Sigmoid colon (tissue), 7 donors: ENCODE measurements around the gene VPS13C. TPM values are rescaled to one million over a fixed set of nuclear protein-coding genes. Genes with fewer than 3 reads are reported as not detected.

Source experiments
- DNase-seq: peaks from one replicate; pipeline ENCODE4 v3.0.0-alpha.2; 2019
- H3K27ac ChIP-seq, 4 donors: fragments of 200-600 bp; sonication (generic); one replicate each; pipeline ENCODE4 v1.5.1; 2016 to 2019; ENCODE audit warnings: mild to moderate bottlenecking in 1 of 4
- H3K27me3 ChIP-seq, 3 donors: fragments of 200-600 bp; sonication (generic); one replicate each; pipeline ENCODE4 v1.5.1; 2019; ENCODE audit warnings: mild to moderate bottlenecking in 1 of 3
- H3K36me3 ChIP-seq, 4 donors: fragments of 200-600 bp; sonication (generic); one replicate each; pipeline ENCODE4 v1.5.1; 2016 to 2019
- H3K4me1 ChIP-seq, 4 donors: fragments of 200-600 bp; sonication (generic); one replicate each; pipeline ENCODE4 v1.5.1; 2017 to 2019
- H3K4me3 ChIP-seq, 4 donors: fragments of 200-600 bp; sonication (generic); one replicate each; pipeline ENCODE4 v1.5.1; 2017 to 2019; ENCODE audit warnings: mild to moderate bottlenecking in 2 of 4, moderate library complexity in 1 of 4
- H3K9me3 ChIP-seq, 4 donors: fragments of 200-600 bp in 3 of 4; sonication (generic) in 3 of 4; one replicate each; pipeline versions ENCODE4 v1.5.1 to v1.6.1; 2013 to 2019
- EP300 ChIP-seq, 4 donors: sonication (generic); formaldehyde crosslinking; IDR thresholded peaks; one replicate each; pipeline ENCODE4 v1.6.1; 2017; ENCODE audit warnings: antibody characterized with exemption in 4 of 4
- POLR2A ChIP-seq, 2 donors: fragments of 450-650 bp; IDR thresholded peaks; one replicate each; pipeline ENCODE4 v1.6.1; 2016; ENCODE audit warnings: antibody characterized with exemption in 2 of 2, mild to moderate bottlenecking in 2 of 2, moderate library complexity in 2 of 2
- POLR2AphosphoS5 ChIP-seq, 4 donors: sonication (generic); formaldehyde crosslinking; IDR thresholded peaks; one replicate each; pipeline ENCODE4 v1.6.1; 2017; ENCODE audit warnings: antibody characterized with exemption in 4 of 4
- WGBS, 2 donors: extraction: QIAGEN DNeasy Blood & Tissue Kit; methylation state at CpG; one replicate each; pipeline ENCODE4 v1.1.7; 2013; 5-methylcytosine and 5-hydroxymethylcytosine counted together
- intact Hi-C: fragments of 100-400 bp; cut with DNase I; formaldehyde crosslinking; loops from one replicate; pipeline ENCODE4 v1.15.1; 2023
- polyA plus RNA-seq, 3 donors: library from polyadenylated mRNA; stranded (reverse); fragments of 200-250 nt; gene quantifications; one replicate each; pipeline ENCODE4 v1.2.3, GENCODE V29; 2013
- total RNA-seq, 4 donors: library from RNA; depleted of rRNA; stranded (reverse); fragments of >200 nt; gene quantifications; one replicate each; pipeline ENCODE4 v1.1.0, GENCODE V29; 2016
- TF ChIP-seq, protein P1 (sequence below), 4 experiments: fragments of 450-650 bp in 3 of 4; fragments of 200-600 bp in 1 of 4; IDR thresholded peaks; one replicate each; pipeline ENCODE4 v1.5.1; 2016 to 2019; ENCODE audit warnings: antibody characterized with exemption in 4 of 4, mild to moderate bottlenecking in 3 of 4, moderate library complexity in 2 of 4
- donor health status: healthy with polysubstance abuse.
- donor health status: Bipolar disorder and iron deficiency.
- donor health status: healthy.

VPS13C gene
- total and polyA plus RNA-seq, 7 donors, result 2.1 to 112 (median 71.5) TPM

DNA sequence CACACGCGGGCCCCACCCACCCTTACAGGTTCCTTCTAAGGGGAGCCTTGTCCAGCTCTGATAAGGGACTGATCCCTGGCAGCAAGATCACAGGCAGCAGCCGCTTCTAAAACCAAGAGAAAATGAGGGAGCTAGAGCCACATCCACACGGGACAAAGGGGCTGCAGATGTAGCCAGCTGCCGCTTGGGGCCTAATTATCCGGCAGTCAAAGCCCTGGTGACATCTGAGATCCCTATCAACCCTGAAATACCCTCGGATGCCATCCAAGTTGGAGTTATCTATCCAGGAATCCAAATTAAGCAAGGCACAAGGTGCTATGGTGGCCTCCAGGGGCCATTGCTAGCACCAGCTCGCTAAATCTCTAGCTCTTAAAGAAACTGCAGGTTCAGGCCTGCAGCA is 248.3 kb downstream of the VPS13C start:
- WGBS, 2 donors, result 89 to 90% methylated on average over 8 of the region's 8 CpGs
- H3K36me3 ChIP-seq, result no peaks in the 10 kb centered on the region
- H3K4me1 ChIP-seq, result no peaks in the 10 kb centered on the region
- intact Hi-C loops, result no loop called here
- H3K27ac ChIP-seq, result no peak overlapping the region
- no peaks in the 10 kb centered on the region for H3K9me3 ChIP-seq
- no peaks in the 10 kb centered on the region for H3K27me3 ChIP-seq
- H3K4me3 ChIP-seq, result no peak overlapping the region
- no peak for DNase-seq
- no peak for TF ChIP-seq POLR2AphosphoS5 (IDR thresholded peaks at IDR 0.05)
- TF ChIP-seq EP300 (IDR thresholded peaks at IDR 0.05), result no peak
- TF ChIP-seq, protein P1, sequence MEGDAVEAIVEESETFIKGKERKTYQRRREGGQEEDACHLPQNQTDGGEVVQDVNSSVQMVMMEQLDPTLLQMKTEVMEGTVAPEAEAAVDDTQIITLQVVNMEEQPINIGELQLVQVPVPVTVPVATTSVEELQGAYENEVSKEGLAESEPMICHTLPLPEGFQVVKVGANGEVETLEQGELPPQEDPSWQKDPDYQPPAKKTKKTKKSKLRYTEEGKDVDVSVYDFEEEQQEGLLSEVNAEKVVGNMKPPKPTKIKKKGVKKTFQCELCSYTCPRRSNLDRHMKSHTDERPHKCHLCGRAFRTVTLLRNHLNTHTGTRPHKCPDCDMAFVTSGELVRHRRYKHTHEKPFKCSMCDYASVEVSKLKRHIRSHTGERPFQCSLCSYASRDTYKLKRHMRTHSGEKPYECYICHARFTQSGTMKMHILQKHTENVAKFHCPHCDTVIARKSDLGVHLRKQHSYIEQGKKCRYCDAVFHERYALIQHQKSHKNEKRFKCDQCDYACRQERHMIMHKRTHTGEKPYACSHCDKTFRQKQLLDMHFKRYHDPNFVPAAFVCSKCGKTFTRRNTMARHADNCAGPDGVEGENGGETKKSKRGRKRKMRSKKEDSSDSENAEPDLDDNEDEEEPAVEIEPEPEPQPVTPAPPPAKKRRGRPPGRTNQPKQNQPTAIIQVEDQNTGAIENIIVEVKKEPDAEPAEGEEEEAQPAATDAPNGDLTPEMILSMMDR (IDR thresholded peaks at IDR 0.05), result no peak
- no peak for TF ChIP-seq POLR2A (IDR thresholded peaks at IDR 0.05)

DNA sequence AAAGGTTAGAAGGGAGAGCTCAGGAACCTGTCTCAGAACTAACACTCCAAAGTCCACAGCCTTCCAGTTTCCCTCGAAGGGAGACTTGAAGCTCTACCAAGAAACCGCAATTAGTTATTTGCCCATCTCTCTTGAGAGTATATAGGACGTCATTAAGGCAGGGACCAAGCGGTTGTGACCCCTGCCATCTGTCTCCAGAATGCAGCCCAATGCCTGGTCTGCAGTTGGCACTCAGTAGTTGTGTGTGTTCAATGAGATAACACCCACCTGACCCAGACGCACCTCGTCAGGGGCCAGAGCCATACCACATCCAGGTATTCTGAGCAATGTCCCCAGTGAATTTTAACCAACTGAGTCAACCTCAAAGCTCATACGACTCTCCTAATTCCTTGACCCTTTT is 251.0 kb downstream of the VPS13C start:
- 83 to 90% methylated on average over 7 of the region's 7 CpGs for WGBS, 2 donors
- Histone ChIP-seq H3K36me3 (no peaks in the 10 kb centered on the region), H3K4me3 (no peak overlapping the region), H3K27ac (no peak overlapping the region), H3K4me1 (no peaks in the 10 kb centered on the region), H3K9me3 (no peaks in the 10 kb centered on the region), H3K27me3 (no peaks in the 10 kb centered on the region)
- TF ChIP-seq, protein P1 (IDR thresholded peaks at IDR 0.05), result no peak
- TF ChIP-seq POLR2AphosphoS5 (IDR thresholded peaks at IDR 0.05) (no peak), POLR2A (IDR thresholded peaks at IDR 0.05) (no peak), EP300 (IDR thresholded peaks at IDR 0.05) (no peak)
- no peak for DNase-seq
- intact Hi-C loops, result no loop called here

DNA sequence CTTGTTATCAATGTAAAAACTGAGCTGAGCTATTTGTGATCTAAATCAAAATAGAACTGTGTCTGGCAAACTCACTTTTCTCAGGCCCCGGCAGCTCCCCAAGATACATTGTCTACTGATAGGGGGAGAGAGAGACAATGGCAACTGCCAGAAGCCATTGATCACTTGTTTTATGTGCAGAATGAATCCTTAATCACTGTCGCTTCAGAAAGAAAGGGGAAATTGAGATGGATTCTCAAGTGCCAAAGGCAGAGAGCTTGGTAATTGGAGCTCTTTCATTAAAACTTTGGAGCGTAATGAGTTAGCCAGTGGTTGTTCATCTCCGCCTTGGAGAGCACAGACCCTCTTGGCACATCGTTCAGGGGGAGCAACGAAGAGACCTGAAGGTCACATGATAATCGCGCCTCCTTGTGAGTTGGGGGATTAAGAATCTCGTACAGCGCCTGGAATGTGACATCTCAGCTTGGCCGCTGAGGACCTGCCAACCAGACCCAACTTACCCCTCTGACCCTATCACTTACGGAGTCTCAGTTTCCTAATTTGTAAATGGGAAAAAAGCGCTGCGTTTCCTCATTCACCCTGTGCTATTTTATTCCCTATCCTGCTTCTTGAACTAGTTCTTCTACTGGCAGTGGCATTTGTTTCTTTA is 252.8 kb downstream of the VPS13C start:
- intact Hi-C loops, result no loop called here
- Histone ChIP-seq H3K36me3 (no peaks in the 10 kb centered on the region), H3K4me3 (no peak overlapping the region), H3K27me3 (no peaks in the 10 kb centered on the region), H3K4me1 (no peaks in the 10 kb centered on the region), H3K27ac (no peak overlapping the region), H3K9me3 (no peaks in the 10 kb centered on the region)
- WGBS, 2 donors, result 93 to 95% methylated on average over 14 of the region's 14 CpGs
- no peak for DNase-seq
- no peak for TF ChIP-seq POLR2AphosphoS5 (IDR thresholded peaks at IDR 0.05)
- no peak for TF ChIP-seq EP300 (IDR thresholded peaks at IDR 0.05)
- no peak for TF ChIP-seq POLR2A (IDR thresholded peaks at IDR 0.05)
- TF ChIP-seq, protein P1 (IDR thresholded peaks at IDR 0.05), result no peak

Other genes starting within 250 kb of the VPS13C start
- gene C2CD4A, start 6.5 kb upstream of the VPS13C start, total RNA-seq, result under 1 TPM in 1 of 4 donors, not detected in 3; 0.27 TPM
- 1 to 10 TPM in 1 of 3 donors, under 1 TPM in 2; under 0.01 to 2.2 (median 0.23) TPM for gene C2CD4A, start 6.5 kb upstream of the VPS13C start, polyA plus RNA-seq
- 1 to 10 TPM in 3 of 4 donors, not detected in 1; 1.2 to 4.6 (median 1.8) TPM for gene C2CD4B, start 104.8 kb upstream of the VPS13C start, total RNA-seq
- 1 to 10 TPM in 2 of 3 donors, under 1 TPM in 1; 0.60 to 1.7 (median 1.2) TPM for gene C2CD4B, start 104.8 kb upstream of the VPS13C start, polyA plus RNA-seq